GM23248 (cell line): Measurements from ENCODE around the gene ESRRB. TPM values are rescaled to one million over a fixed set of nuclear protein-coding genes. Genes with fewer than 3 reads are reported as not detected.

Source experiments
- DNase-seq: peaks from one replicate; pipeline ENCODE4 v3.0.0-alpha.2; 2015
- H2AFZ ChIP-seq: fragments of 200-600 bp; sonication (generic); 2 replicates; pipeline ENCODE4 v1.6.1; 2016; ENCODE audit warnings: antibody characterized with exemption
- H3F3A ChIP-seq: fragments of 200-600 bp; sonication (generic); 2 replicates; pipeline ENCODE4 v1.6.1; 2016; ENCODE audit warnings: mild to moderate bottlenecking, antibody characterized with exemption, mixed run types; ENCODE audit not compliant: insufficient read depth
- H3K27ac ChIP-seq: fragments of 200-600 bp; sonication (generic); 2 replicates; pipeline ENCODE4 v1.5.1; 2016; ENCODE audit warnings: mild to moderate bottlenecking
- H3K27me3 ChIP-seq: fragments of 200-600 bp; sonication (generic); replicated peaks from 2 replicates; pipeline ENCODE4 v1.6.1; 2016; ENCODE audit warnings: mild to moderate bottlenecking; ENCODE audit not compliant: insufficient read depth
- H3K36me3 ChIP-seq: fragments of 200-600 bp; sonication (generic); 2 replicates; pipeline ENCODE4 v1.6.1; 2016; ENCODE audit warnings: low read depth, mild to moderate bottlenecking
- H3K4me1 ChIP-seq: fragments of 200-600 bp; sonication (generic); 2 replicates; pipeline ENCODE4 v1.6.1; 2016; ENCODE audit warnings: mild to moderate bottlenecking; ENCODE audit not compliant: insufficient read depth
- H3K4me2 ChIP-seq: fragments of 200-600 bp; sonication (generic); one replicate; pipeline ENCODE4 v1.6.1; 2016; ENCODE audit warnings: mild to moderate bottlenecking; ENCODE audit not compliant: unreplicated experiment
- H3K4me3 ChIP-seq: fragments of 200-600 bp; sonication (generic); 2 replicates; pipeline ENCODE4 v1.5.1; 2016; ENCODE audit warnings: mild to moderate bottlenecking
- H3K79me2 ChIP-seq: fragments of 200-600 bp; sonication (generic); 2 replicates; pipeline ENCODE4 v1.6.1; 2016; ENCODE audit warnings: mild to moderate bottlenecking; ENCODE audit not compliant: insufficient read depth
- H3K9ac ChIP-seq: fragments of 200-600 bp; sonication (generic); 2 replicates; pipeline ENCODE4 v1.6.1; 2016; ENCODE audit warnings: mild to moderate bottlenecking
- H3K9me2 ChIP-seq: fragments of 200-600 bp; sonication (generic); 2 replicates; pipeline ENCODE4 v1.6.1; 2016; ENCODE audit warnings: mixed run types, mild to moderate bottlenecking, moderate library complexity; ENCODE audit not compliant: insufficient read depth
- H3K9me3 ChIP-seq: fragments of 200-600 bp; sonication (generic); one replicate; pipeline ENCODE4 v1.6.1; 2017; ENCODE audit warnings: low read depth
- H4K20me1 ChIP-seq: fragments of 200-600 bp; sonication (generic); 2 replicates; pipeline ENCODE4 v1.6.0; 2016; ENCODE audit not compliant: insufficient read depth
- EZH2 ChIP-seq: fragments of 200-600 bp; sonication (generic); IDR thresholded peaks from 2 replicates; pipeline ENCODE4 v1.6.1; 2018; ENCODE audit warnings: antibody characterized with exemption, mild to moderate bottlenecking; ENCODE audit not compliant: insufficient read depth, poor library complexity, severe bottlenecking
- EZH2phosphoT487 ChIP-seq: fragments of 200-600 bp; sonication (generic); IDR thresholded peaks from 2 replicates; pipeline ENCODE4 v1.6.1; 2018; ENCODE audit warnings: antibody characterized with exemption, moderate library complexity, mild to moderate bottlenecking, low read depth; ENCODE audit not compliant: insufficient read depth
- WGBS, 2 experiments: methylation state at CpG; one replicate each; pipeline ENCODE4 v1.1.6; 2015 to 2017; ENCODE audit warnings: low lambda C conversion rate in 2 of 2, low coverage in 1 of 2; ENCODE audit errors: missing lambda C conversion rate in 2 of 2; 5-methylcytosine and 5-hydroxymethylcytosine counted together
- in situ Hi-C: fragments of 300-500 bp; cut with MboI; formaldehyde crosslinking; loops from 2 replicates; pipeline ENCODE4 v1.15.0; 2020
- polyA plus RNA-seq: library from polyadenylated mRNA; unstranded; fragments of >200 nt; fragmentation: Nextera tagmentation; extraction: Ambion mirVana; gene quantifications from 2 replicates; pipeline ENCODE4 v1.2.1, GENCODE V29; 2016
- total RNA-seq: library from RNA; depleted of rRNA; stranded (reverse); fragments of >200 nt; shearing (Covaris generic); gene quantifications from 2 replicates; pipeline ENCODE4 v1.2.3, GENCODE V29; 2014

ESRRB gene
- total and polyA plus RNA-seq, 2 experiments from 2014 or later: not detected

DNA sequence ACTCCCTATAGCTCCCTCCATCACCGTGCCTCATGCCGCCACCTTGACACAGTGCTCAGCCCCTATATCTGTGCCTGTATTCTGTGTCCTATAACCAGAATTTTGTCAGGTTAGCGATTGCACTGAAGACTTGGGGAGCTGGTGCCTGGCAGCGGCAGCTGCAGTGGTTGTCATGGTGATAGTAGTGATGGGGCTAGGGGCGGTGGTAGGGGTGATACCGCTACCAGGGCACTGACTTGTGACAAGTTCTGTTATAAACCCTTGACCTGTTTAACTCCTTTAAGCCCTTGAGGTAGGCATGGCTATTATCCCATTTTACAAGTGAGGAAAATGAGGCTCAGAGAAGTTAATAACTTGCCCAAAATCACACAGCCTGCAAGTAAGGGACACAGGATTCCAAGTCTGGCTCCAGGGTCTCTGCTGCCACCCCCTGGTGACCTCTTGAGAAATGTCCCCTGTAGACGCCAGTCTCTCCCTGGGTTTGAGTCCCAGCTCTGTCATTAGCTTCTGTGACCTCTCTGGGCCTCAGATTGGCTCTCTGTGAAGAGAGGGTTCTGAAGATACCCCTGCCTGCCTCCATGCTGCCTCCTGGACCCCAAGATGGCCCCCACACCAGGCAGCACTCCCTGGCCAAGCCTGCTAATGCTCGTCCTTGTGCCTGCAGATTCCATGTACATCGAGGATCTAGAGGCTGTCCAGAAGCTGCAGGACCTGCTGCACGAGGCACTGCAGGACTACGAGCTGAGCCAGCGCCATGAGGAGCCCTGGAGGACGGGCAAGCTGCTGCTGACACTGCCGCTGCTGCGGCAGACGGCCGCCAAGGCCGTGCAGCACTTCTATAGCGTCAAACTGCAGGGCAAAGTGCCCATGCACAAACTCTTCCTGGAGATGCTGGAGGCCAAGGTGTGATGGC, 121.9 kb downstream of the ESRRB start:
- in situ Hi-C loops: no loop called here
- no peak overlapping the region for H3K9ac ChIP-seq
- WGBS, 2 experiments: 75 to 76% methylated on average over 18 to 19 of the region's 19 CpGs
- H3K27ac ChIP-seq: no peak overlapping the region
- H3K79me2 ChIP-seq: no peaks in the 10 kb centered on the region
- peaks cover 4% of the 10 kb centered on the region; the same call in 1 of the 2 replicates for H3K27me3 ChIP-seq
- H3K4me1 ChIP-seq: no peaks in the 10 kb centered on the region
- TF ChIP-seq EZH2phosphoT487 (no peak), EZH2 (no peak)
- H4K20me1 ChIP-seq: no peaks in the 10 kb centered on the region
- no peaks in the 10 kb centered on the region for H3K9me3 ChIP-seq
- no peak for DNase-seq
- H3K4me2 ChIP-seq: no peak overlapping the region
- H3K4me3 ChIP-seq: no peak overlapping the region
- H3F3A ChIP-seq: no peaks in the 10 kb centered on the region
- no peaks in the 10 kb centered on the region for H3K36me3 ChIP-seq
- no peak overlapping the region for H2AFZ ChIP-seq
- H3K9me2 ChIP-seq: no peaks in the 10 kb centered on the region

DNA sequence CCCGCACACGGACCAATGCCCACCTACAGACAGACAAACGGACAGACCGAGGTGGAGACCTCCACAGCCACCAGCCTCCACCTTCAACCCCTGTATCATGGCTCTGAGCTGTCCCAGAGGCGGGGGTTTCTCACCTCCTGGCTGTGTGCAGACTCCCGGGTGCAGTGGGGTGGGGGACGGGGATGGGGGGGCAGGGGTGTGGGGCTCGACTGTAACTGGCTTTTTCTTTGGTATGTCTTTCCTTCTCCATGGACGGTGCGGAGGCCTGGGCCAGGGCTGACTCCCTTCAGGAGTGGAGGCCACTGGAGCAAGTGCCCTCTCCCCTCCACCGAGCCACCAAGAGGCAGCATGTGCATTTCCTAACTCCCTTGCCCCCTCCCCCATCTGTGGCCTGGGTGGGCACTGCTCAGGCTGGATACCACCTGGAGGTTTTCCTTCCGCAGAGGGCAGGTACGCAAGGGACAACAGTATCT, 122.6 kb downstream of the ESRRB start:
- Histone ChIP-seq H3K9me2 (no peaks in the 10 kb centered on the region), H3F3A (no peaks in the 10 kb centered on the region), H3K27ac (no peak overlapping the region), H3K36me3 (no peaks in the 10 kb centered on the region), H3K79me2 (no peaks in the 10 kb centered on the region), H2AFZ (no peak overlapping the region), H3K27me3 (peaks cover 4% of the 10 kb centered on the region; the same call in 1 of the 2 replicates), H3K4me3 (no peak overlapping the region), H3K4me2 (no peak overlapping the region), H4K20me1 (no peaks in the 10 kb centered on the region), H3K9ac (no peak overlapping the region), H3K4me1 (no peaks in the 10 kb centered on the region), H3K9me3 (no peaks in the 10 kb centered on the region)
- in situ Hi-C loops: no loop called here
- TF ChIP-seq EZH2phosphoT487 (no peak), EZH2 (no peak)
- no peak for DNase-seq
- 77 to 79% methylated on average over 9 to 13 of the region's 13 CpGs for whole genome bisulfite sequencing, 2 experiments

DNA sequence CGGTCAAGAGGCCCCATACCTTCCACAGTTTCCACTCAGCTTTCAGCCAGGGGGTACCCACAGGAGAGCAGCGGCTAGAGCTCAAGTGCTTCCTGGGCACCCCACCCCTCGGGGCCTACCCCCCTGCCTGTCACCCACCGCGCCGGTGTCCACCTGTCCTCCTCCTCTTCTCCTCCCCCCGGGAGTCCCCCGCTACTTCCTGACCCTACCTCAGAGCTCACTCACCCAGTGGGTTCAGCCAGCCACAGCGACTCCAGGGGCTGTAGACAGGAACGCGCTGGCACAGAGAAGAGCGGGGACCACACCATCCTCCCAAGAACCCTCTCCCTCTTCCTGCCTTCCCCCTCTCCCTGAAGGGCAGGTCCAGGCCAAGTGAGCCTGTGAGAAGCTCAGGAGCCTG, 123.0 kb downstream of the ESRRB start:
- no peaks in the 10 kb centered on the region for H3K4me1 ChIP-seq
- no peaks in the 10 kb centered on the region for H3K9me3 ChIP-seq
- no peaks in the 10 kb centered on the region for H3K36me3 ChIP-seq
- no peaks in the 10 kb centered on the region for H3F3A ChIP-seq
- H3K9me2 ChIP-seq: no peaks in the 10 kb centered on the region
- TF ChIP-seq EZH2phosphoT487: no peak
- TF ChIP-seq EZH2: no peak
- H4K20me1 ChIP-seq: no peaks in the 10 kb centered on the region
- no peak overlapping the region for H2AFZ ChIP-seq
- no peak overlapping the region for H3K4me3 ChIP-seq
- H3K4me2 ChIP-seq: no peak overlapping the region
- H3K9ac ChIP-seq: no peak overlapping the region
- in situ Hi-C loops: no loop called here
- H3K79me2 ChIP-seq: no peaks in the 10 kb centered on the region
- H3K27ac ChIP-seq: no peak overlapping the region
- peaks cover 4% of the 10 kb centered on the region; the same call in 1 of the 2 replicates for H3K27me3 ChIP-seq
- 88 to 91% methylated on average over 5 to 12 of the region's 12 CpGs for WGBS, 2 experiments
- DNase-seq: no peak

DNA sequence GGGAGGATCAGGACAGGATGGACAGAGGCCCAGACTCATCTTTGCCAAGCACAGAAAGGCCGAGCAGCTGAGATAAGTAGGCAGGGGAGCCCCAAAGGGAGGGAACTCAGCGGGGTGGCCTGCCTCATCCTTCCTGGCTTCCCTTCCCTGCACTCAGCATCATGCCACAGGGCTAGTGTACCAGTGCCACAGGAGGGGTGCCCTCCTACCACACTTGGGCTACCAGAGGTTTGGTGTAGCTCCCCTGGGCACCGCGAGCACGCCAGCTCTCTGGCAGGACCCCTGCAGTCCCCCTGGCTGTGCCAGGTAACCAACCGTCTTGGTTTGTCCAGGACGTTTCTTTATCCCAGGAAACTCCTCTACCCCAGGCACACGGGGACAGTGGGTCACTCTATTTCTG, 123.5 kb downstream of the ESRRB start:
- H3K27me3 ChIP-seq: peaks cover 4% of the 10 kb centered on the region; the same call in 1 of the 2 replicates
- H3F3A ChIP-seq: no peaks in the 10 kb centered on the region
- no peak for DNase-seq
- WGBS, 2 experiments: 81 to 86% methylated on average over 8 of the region's 8 CpGs
- H3K4me3 ChIP-seq: no peak overlapping the region
- H3K4me1 ChIP-seq: no peaks in the 10 kb centered on the region
- H3K79me2 ChIP-seq: no peaks in the 10 kb centered on the region
- no peaks in the 10 kb centered on the region for H3K9me2 ChIP-seq
- H2AFZ ChIP-seq: no peak overlapping the region
- no peak overlapping the region for H3K9ac ChIP-seq
- in situ Hi-C loops: no loop called here
- H3K9me3 ChIP-seq: no peaks in the 10 kb centered on the region
- no peak overlapping the region for H3K4me2 ChIP-seq
- TF ChIP-seq EZH2phosphoT487 (no peak), EZH2 (no peak)
- H3K36me3 ChIP-seq: no peaks in the 10 kb centered on the region
- no peaks in the 10 kb centered on the region for H4K20me1 ChIP-seq
- H3K27ac ChIP-seq: no peak overlapping the region
